ENCODE data around the gene C5orf15. TPM values are rescaled to one million over a fixed set of nuclear protein-coding genes. Genes with fewer than 3 reads are reported as not detected.

C5orf15 gene
- polyA plus RNA-seq, 1 donor from 2014 or later, result 72.3 TPM

DNA sequence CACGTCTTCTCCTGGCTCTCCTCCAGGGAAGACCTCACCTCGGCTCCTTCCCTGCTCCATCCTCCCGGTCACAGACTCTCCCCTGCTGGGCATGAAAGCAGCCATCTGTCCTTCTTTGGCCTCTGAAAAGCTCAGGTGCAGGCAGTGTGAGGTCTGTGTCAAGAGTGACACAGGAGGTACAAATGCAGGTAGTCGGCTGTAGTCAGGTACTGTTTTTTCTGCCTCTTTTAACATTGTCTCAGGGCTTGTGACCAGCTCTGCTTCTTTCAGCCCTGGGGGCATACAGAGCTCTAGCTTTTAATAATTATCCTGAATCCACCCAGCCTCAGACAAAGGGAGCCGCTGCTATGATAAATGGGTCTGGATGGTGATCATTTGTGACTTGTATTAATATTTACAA is 46.4 kb downstream of the C5orf15 start:
- Histone ChIP-seq H3K27me3 (ENCODE audit: insufficient read depth, low read depth, low read length) (no peaks in the 10 kb centered on the region), H3K9me3 (ENCODE audit: low read length) (no peaks in the 10 kb centered on the region), H3K36me3 (ENCODE audit: insufficient read depth, low read length) (no peaks in the 10 kb centered on the region), H3K79me2 (replicated peaks; ENCODE audit: insufficient read depth, low read length) (no peaks in the 10 kb centered on the region), H3K9me2 (ENCODE audit: insufficient read depth, low read length) (no peaks in the 10 kb centered on the region), H3K9ac (ENCODE audit: low read length) (no peak overlapping the region), H3K4me3 (ENCODE audit: low read length) (no peak overlapping the region), H3F3A (ENCODE audit: insufficient read depth, low read length, poor library complexity, severe bottlenecking) (no peaks in the 10 kb centered on the region), H3K27ac (ENCODE audit: low read length) (no peak overlapping the region), H2AFZ (ENCODE audit: low read depth, low read length) (no peak overlapping the region), H4K20me1 (ENCODE audit: insufficient read depth) (no peaks in the 10 kb centered on the region), H3K4me2 (ENCODE audit: low read length) (no peak overlapping the region)
- TF ChIP-seq SMC3 (conservative IDR thresholded peaks at IDR 0.05; ENCODE audit: poor library complexity) (no peak), EP300 (conservative IDR thresholded peaks at IDR 0.05; ENCODE audit: poor library complexity, severe bottlenecking) (no peak), EZH2 (IDR thresholded peaks at IDR 0.05; ENCODE audit: borderline replicate concordance, insufficient read depth, low read length, poor library complexity, severe bottlenecking) (no peak), POLR2AphosphoS5 (IDR thresholded peaks at IDR 0.05) (no peak), TAF1 (IDR thresholded peaks at IDR 0.05; ENCODE audit: low read depth) (no peak), MXI1 (conservative IDR thresholded peaks at IDR 0.05; ENCODE audit: poor library complexity, severe bottlenecking) (no peak), RAD21 (conservative IDR thresholded peaks at IDR 0.05) (no peak)
- TF ChIP-seq, protein P1, sequence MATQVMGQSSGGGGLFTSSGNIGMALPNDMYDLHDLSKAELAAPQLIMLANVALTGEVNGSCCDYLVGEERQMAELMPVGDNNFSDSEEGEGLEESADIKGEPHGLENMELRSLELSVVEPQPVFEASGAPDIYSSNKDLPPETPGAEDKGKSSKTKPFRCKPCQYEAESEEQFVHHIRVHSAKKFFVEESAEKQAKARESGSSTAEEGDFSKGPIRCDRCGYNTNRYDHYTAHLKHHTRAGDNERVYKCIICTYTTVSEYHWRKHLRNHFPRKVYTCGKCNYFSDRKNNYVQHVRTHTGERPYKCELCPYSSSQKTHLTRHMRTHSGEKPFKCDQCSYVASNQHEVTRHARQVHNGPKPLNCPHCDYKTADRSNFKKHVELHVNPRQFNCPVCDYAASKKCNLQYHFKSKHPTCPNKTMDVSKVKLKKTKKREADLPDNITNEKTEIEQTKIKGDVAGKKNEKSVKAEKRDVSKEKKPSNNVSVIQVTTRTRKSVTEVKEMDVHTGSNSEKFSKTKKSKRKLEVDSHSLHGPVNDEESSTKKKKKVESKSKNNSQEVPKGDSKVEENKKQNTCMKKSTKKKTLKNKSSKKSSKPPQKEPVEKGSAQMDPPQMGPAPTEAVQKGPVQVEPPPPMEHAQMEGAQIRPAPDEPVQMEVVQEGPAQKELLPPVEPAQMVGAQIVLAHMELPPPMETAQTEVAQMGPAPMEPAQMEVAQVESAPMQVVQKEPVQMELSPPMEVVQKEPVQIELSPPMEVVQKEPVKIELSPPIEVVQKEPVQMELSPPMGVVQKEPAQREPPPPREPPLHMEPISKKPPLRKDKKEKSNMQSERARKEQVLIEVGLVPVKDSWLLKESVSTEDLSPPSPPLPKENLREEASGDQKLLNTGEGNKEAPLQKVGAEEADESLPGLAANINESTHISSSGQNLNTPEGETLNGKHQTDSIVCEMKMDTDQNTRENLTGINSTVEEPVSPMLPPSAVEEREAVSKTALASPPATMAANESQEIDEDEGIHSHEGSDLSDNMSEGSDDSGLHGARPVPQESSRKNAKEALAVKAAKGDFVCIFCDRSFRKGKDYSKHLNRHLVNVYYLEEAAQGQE (IDR thresholded peaks at IDR 0.05; ENCODE audit: borderline replicate concordance), result no peak
- TF ChIP-seq, protein P2, sequence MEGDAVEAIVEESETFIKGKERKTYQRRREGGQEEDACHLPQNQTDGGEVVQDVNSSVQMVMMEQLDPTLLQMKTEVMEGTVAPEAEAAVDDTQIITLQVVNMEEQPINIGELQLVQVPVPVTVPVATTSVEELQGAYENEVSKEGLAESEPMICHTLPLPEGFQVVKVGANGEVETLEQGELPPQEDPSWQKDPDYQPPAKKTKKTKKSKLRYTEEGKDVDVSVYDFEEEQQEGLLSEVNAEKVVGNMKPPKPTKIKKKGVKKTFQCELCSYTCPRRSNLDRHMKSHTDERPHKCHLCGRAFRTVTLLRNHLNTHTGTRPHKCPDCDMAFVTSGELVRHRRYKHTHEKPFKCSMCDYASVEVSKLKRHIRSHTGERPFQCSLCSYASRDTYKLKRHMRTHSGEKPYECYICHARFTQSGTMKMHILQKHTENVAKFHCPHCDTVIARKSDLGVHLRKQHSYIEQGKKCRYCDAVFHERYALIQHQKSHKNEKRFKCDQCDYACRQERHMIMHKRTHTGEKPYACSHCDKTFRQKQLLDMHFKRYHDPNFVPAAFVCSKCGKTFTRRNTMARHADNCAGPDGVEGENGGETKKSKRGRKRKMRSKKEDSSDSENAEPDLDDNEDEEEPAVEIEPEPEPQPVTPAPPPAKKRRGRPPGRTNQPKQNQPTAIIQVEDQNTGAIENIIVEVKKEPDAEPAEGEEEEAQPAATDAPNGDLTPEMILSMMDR (IDR thresholded peaks at IDR 0.05; ENCODE audit: poor library complexity, severe bottlenecking), result no peak

GRCh38 chr5:133921069-133921468 is 47.4 kb downstream of the C5orf15 start:
- Histone ChIP-seq H3K79me2 (replicated peaks; ENCODE audit: insufficient read depth, low read length) (no peaks in the 10 kb centered on the region), H3K27ac (ENCODE audit: low read length) (no peak overlapping the region), H4K20me1 (ENCODE audit: insufficient read depth) (no peaks in the 10 kb centered on the region), H3K9me2 (ENCODE audit: insufficient read depth, low read length) (no peaks in the 10 kb centered on the region), H3K36me3 (ENCODE audit: insufficient read depth, low read length) (no peaks in the 10 kb centered on the region), H2AFZ (ENCODE audit: low read depth, low read length) (no peak overlapping the region), H3K27me3 (ENCODE audit: insufficient read depth, low read depth, low read length) (no peaks in the 10 kb centered on the region), H3K9ac (ENCODE audit: low read length) (no peak overlapping the region), H3F3A (ENCODE audit: insufficient read depth, low read length, poor library complexity, severe bottlenecking) (no peaks in the 10 kb centered on the region), H3K4me3 (ENCODE audit: low read length) (no peak overlapping the region), H3K9me3 (ENCODE audit: low read length) (no peaks in the 10 kb centered on the region), H3K4me2 (ENCODE audit: low read length) (no peak overlapping the region)
- TF ChIP-seq, protein P2 (IDR thresholded peaks at IDR 0.05; ENCODE audit: poor library complexity, severe bottlenecking), result no peak
